ENCODE measurements around the gene COX5B.
A peak's percentile ranks its signal among the peaks of the same experiment; 100 is the strongest.
"Not testable (repeated sequence)": the region's sequence is repeated elsewhere in the genome, so short reads cannot be mapped to it uniquely, and the experiment has no call there.

Gene COX5B

GRCh38 chr2:97663962-97664635 lies 18.2 kb downstream of the COX5B start, which contains the start of gene ACTR1B:
Gene ACTR1B, minus strand, starts transcription at chr2:97664044. Its CDS starts 154 bp downstream, at chr2:97663890.
- peak within 1 kb of the TSS; percentile 81 for H3K4me3 ChIP-seq (ENCODE audit: low read depth, low read length)
- TF ChIP-seq, protein P1, sequence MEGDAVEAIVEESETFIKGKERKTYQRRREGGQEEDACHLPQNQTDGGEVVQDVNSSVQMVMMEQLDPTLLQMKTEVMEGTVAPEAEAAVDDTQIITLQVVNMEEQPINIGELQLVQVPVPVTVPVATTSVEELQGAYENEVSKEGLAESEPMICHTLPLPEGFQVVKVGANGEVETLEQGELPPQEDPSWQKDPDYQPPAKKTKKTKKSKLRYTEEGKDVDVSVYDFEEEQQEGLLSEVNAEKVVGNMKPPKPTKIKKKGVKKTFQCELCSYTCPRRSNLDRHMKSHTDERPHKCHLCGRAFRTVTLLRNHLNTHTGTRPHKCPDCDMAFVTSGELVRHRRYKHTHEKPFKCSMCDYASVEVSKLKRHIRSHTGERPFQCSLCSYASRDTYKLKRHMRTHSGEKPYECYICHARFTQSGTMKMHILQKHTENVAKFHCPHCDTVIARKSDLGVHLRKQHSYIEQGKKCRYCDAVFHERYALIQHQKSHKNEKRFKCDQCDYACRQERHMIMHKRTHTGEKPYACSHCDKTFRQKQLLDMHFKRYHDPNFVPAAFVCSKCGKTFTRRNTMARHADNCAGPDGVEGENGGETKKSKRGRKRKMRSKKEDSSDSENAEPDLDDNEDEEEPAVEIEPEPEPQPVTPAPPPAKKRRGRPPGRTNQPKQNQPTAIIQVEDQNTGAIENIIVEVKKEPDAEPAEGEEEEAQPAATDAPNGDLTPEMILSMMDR (IDR thresholded peaks at IDR 0.05; ENCODE audit: low read depth, low read length), result peak; percentile 63

- peak overlapping the region; percentile 81 for H3K4me3 ChIP-seq (ENCODE audit: low read depth, low read length)
- TF ChIP-seq, protein P1 (IDR thresholded peaks at IDR 0.05; ENCODE audit: low read depth, low read length), result no peak
These were observed 18.7 kb downstream of the COX5B start for GRCh38 chr2:97664636-97664970.

GRCh38 chr2:97669448-97669847 lies 23.6 kb downstream of the COX5B start, which contains the start of gene C2orf92:
Gene C2orf92, plus strand, starts transcription at chr2:97669713. Its CDS starts 76 bp downstream, at chr2:97669789.
- no peak within 1 kb of the TSS for H3K4me3 ChIP-seq (ENCODE audit: low read depth, low read length)
- TF ChIP-seq, protein P1 (IDR thresholded peaks at IDR 0.05; ENCODE audit: low read depth, low read length), result no peak

DNA sequence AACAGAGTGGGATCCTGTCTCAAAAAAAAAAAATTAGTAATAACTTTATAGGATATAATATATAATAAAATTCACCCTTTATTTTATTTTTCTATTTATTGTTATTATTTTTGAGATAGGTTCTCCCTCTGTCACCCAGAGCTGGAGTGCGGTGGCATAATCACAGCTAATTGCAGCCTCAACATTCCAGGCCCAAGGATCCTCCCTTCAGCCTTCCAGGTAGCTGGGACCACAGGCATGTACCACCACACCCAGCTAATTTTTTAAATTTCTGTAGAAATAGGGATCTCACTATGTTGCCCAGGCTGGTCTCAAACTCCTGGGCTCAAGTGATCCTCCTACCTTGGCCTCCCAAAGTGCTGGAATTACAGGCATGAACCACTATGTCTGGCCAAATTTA lies 24.6 kb downstream of the COX5B start:
- TF ChIP-seq, protein P1 (IDR thresholded peaks at IDR 0.05; ENCODE audit: low read depth, low read length), result no peak
- H3K4me3 ChIP-seq (ENCODE audit: low read depth, low read length), result no peak overlapping the region

DNA sequence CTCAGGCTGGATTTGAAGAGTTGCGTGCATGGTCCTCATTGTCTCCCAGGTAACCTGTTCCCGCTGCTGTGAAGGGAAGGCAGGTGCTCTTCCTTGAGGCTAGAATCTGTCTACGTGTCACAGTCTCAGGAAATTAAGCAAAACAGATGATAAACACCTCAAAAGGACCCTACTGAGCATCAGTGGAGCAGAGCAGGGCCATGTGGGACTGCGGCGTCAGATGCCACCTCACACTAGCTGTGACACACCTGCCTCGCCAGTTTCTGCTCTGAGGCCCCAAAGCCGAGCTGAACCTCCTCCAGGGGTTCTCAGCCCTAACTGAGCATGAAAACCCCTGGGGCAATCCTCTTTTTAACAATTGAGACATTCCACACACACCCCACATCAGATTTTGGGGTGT lies 25.7 kb downstream of the COX5B start:
- TF ChIP-seq, protein P1 (IDR thresholded peaks at IDR 0.05; ENCODE audit: low read depth, low read length), result no peak
- H3K4me3 ChIP-seq (ENCODE audit: low read depth, low read length), result no peak overlapping the region

GRCh38 chr2:97672606-97673140 lies 26.8 kb downstream of the COX5B start:
- H3K4me3 ChIP-seq (ENCODE audit: low read depth, low read length), result not testable (repeated sequence)

GRCh38 chr2:97673182-97673914 lies 27.5 kb downstream of the COX5B start:
- TF ChIP-seq, protein P1 (IDR thresholded peaks at IDR 0.05; ENCODE audit: low read depth, low read length), result no peak
- no peak overlapping the region for H3K4me3 ChIP-seq (ENCODE audit: low read depth, low read length)
